K562 (cell line): ENCODE results near the gene ZNF195. TPM values are rescaled to one million over a fixed set of nuclear protein-coding genes. Genes with fewer than 3 reads are reported as not detected.

ENCODE experiments used
- ATF1 ChIP-seq, 2 experiments: fragments of 450-650 bp in 1 of 2; IDR thresholded peaks; 2 replicates each; pipeline ENCODE4 v1.6.1; 2016; ENCODE audit warnings: missing compliant biosample characterization in 1 of 2, missing genetic modification characterization in 1 of 2
- BDP1 ChIP-seq: IDR thresholded peaks from 3 replicates; pipeline ENCODE4 v1.6.1; 2011; ENCODE audit not compliant: insufficient read length, insufficient read depth
- CBX5 ChIP-seq: IDR thresholded peaks from 2 replicates; pipeline ENCODE4 v1.6.1; 2014; ENCODE audit warnings: low read depth, borderline replicate concordance
- DDX20 ChIP-seq: fragments of 450-650 bp; IDR thresholded peaks from 2 replicates; pipeline ENCODE4 v1.6.1; 2016; ENCODE audit warnings: missing genetic modification characterization, low read depth, mild to moderate bottlenecking, missing compliant biosample characterization, moderate library complexity
- DNMT1 ChIP-seq: fragments of 450-650 bp; IDR thresholded peaks from 2 replicates; pipeline ENCODE4 v1.6.1; 2016; ENCODE audit warnings: antibody characterized with exemption, mild to moderate bottlenecking
- HNRNPL ChIP-seq: fragments of 200-400 bp; formaldehyde crosslinking; IDR thresholded peaks from 2 replicates; pipeline ENCODE4 v1.6.1; 2017; ENCODE audit warnings: low read depth, mild to moderate bottlenecking, low read length
- NFE2 ChIP-seq: IDR thresholded peaks from 2 replicates; pipeline ENCODE4 v1.6.1; 2014; ENCODE audit warnings: antibody characterized with exemption, low read depth
- PHF8 ChIP-seq: fragments of 200-600 bp; sonication (generic); IDR thresholded peaks from 2 replicates; pipeline ENCODE4 v1.6.1; 2012; ENCODE audit warnings: mixed run types, mild to moderate bottlenecking, inconsistent platforms, low read length, moderate library complexity, borderline replicate concordance
- POLR2AphosphoS5 ChIP-seq: IDR thresholded peaks from 2 replicates; pipeline ENCODE4 v1.6.1; 2011; ENCODE audit warnings: mild to moderate bottlenecking, low read depth, low read length, moderate library complexity; ENCODE audit not compliant: control insufficient read depth, insufficient read depth
- SIX5 ChIP-seq, 2 experiments: IDR thresholded peaks; 2 replicates each; pipeline ENCODE4 v1.6.1; 2011; ENCODE audit warnings: low read length in 2 of 2, borderline replicate concordance in 1 of 2, low read depth in 1 of 2, mild to moderate bottlenecking in 1 of 2, moderate library complexity in 1 of 2; ENCODE audit not compliant: insufficient read depth in 1 of 2
- SNRNP70 ChIP-seq: fragments of 200-400 bp; formaldehyde crosslinking; optimal IDR thresholded peaks from 2 replicates; pipeline ENCODE3; 2017; ENCODE audit warnings: low read depth, low read length
- U2AF2 ChIP-seq: fragments of 200-400 bp; formaldehyde crosslinking; optimal IDR thresholded peaks from 2 replicates; pipeline ENCODE3; 2017; ENCODE audit warnings: low read depth, mild to moderate bottlenecking, low read length
- ZNF324 ChIP-seq: fragments of 250-450 bp; sonication (Bioruptor Pico); IDR thresholded peaks from 2 replicates; pipeline ENCODE4 v1.4.0; 2020; ENCODE audit warnings: mild to moderate bottlenecking
- ZNF778 ChIP-seq: fragments of 450-650 bp; formaldehyde crosslinking; IDR thresholded peaks from 2 replicates; pipeline ENCODE4 v1.4.0; 2020; ENCODE audit warnings: mild to moderate bottlenecking, moderate library complexity
- polyA plus RNA-seq, 8 experiments: library from polyadenylated mRNA; depleted of rRNA in 4 of 8; stranded (reverse) in 5 of 8; unstranded in 3 of 8; fragments of >200 nt; fragmentation: Nextera tagmentation in 2 of 8; fragmentation: Illumina TruSeq in 1 of 8; extraction: Ambion mirVana in 2 of 8; extraction: Trizol in 1 of 8; gene quantifications; 2 replicates each; pipeline versions ENCODE4 v1.2.1 to v1.2.3, GENCODE V29; 2011 to 2014; ENCODE audit warnings: inconsistent platforms in 1 of 8, missing spikeins in 1 of 8
- total RNA-seq, 7 experiments: library from RNA; depleted of rRNA in 6 of 7; stranded (reverse); fragments of >200 nt in 6 of 7; fragmentation: Illumina TruSeq in 2 of 7; extraction: Trizol in 2 of 7; gene quantifications; 2 replicates each; pipeline versions ENCODE4 v1.2.1 to v1.2.3, GENCODE V29; 2011 to 2021; ENCODE audit warnings: low replicate concordance in 1 of 7
- TF ChIP-seq, protein P1 (sequence below), 2 experiments: fragments of 200-800 bp in 1 of 2; sonication (Bioruptor generic) in 1 of 2; sonication (generic) in 1 of 2; formaldehyde crosslinking in 1 of 2; IDR thresholded peaks in 1 of 2; conservative IDR thresholded peaks in 1 of 2; 2 replicates each; pipeline versions ENCODE4 v1.5.0 to v1.6.1; 2016 to 2020; ENCODE audit warnings: missing compliant biosample characterization in 1 of 2, missing genetic modification characterization in 1 of 2, missing genetic modification reagents in 1 of 2
- TF ChIP-seq, protein P2 (sequence below): fragments of 450-650 bp; IDR thresholded peaks from 2 replicates; pipeline ENCODE4 v1.6.1; 2017; ENCODE audit warnings: antibody characterized with exemption, mild to moderate bottlenecking
- TF ChIP-seq, protein P3 (sequence below): fragments of 250-450 bp; sonication (Bioruptor Pico); IDR thresholded peaks from 2 replicates; pipeline ENCODE4 v1.4.0; 2020

The ZNF195 gene
- total and polyA plus RNA-seq, 9 of the 15 experiments (the other 6 are each of a cell fraction or from before 2014, with no cell fraction given): 42.1 to 75.5 (median 60.4) TPM

DNA sequence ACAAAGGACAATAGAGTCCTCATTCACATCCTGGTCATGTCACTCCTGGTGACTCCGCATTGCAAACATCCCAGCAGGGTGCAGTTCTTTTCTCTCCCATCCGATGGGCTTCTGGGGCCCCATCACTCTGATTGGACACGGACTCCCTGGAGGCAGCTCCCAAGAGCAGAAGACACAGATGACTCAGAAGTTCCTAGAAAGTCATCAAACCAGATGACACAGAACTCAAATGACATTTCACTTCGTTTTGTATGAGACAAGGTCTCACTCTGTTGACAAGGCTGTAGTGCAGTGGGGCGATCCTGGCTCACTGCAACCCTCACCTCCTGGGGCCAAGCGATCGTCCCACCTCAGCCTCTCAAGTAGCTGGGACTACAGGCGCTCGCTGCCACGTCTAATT lies 33.2 kb downstream of the ZNF195 start (continued):
- TF ChIP-seq DDX20 (tag): no peak
- TF ChIP-seq, protein P1, sequence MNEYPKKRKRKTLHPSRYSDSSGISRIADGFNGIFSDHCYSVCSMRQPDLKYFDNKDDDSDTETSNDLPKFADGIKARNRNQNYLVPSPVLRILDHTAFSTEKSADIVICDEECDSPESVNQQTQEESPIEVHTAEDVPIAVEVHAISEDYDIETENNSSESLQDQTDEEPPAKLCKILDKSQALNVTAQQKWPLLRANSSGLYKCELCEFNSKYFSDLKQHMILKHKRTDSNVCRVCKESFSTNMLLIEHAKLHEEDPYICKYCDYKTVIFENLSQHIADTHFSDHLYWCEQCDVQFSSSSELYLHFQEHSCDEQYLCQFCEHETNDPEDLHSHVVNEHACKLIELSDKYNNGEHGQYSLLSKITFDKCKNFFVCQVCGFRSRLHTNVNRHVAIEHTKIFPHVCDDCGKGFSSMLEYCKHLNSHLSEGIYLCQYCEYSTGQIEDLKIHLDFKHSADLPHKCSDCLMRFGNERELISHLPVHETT (CRISPR knock-in tag; conservative IDR thresholded peaks at IDR 0.05 in 1 of 2, IDR thresholded peaks at IDR 0.05 in 1 of 2): no peak
- TF ChIP-seq ATF1 (CRISPR knock-in tag; IDR thresholded peaks at IDR 0.05): no peak
- TF ChIP-seq ATF1 (tag; IDR thresholded peaks at IDR 0.05): no peak
- no peak for TF ChIP-seq ZNF324 (CRISPR knock-in tag)
- TF ChIP-seq CBX5: no peak
- TF ChIP-seq NFE2: peak; percentile 57; the same call in 1 of the 2 replicates
- no peak for TF ChIP-seq SNRNP70
- no peak for TF ChIP-seq POLR2AphosphoS5
- TF ChIP-seq DNMT1: no peak
- no peak for TF ChIP-seq BDP1
- no peak for TF ChIP-seq U2AF2
- TF ChIP-seq ZNF778 (CRISPR knock-in tag): no peak
- TF ChIP-seq, protein P2, sequence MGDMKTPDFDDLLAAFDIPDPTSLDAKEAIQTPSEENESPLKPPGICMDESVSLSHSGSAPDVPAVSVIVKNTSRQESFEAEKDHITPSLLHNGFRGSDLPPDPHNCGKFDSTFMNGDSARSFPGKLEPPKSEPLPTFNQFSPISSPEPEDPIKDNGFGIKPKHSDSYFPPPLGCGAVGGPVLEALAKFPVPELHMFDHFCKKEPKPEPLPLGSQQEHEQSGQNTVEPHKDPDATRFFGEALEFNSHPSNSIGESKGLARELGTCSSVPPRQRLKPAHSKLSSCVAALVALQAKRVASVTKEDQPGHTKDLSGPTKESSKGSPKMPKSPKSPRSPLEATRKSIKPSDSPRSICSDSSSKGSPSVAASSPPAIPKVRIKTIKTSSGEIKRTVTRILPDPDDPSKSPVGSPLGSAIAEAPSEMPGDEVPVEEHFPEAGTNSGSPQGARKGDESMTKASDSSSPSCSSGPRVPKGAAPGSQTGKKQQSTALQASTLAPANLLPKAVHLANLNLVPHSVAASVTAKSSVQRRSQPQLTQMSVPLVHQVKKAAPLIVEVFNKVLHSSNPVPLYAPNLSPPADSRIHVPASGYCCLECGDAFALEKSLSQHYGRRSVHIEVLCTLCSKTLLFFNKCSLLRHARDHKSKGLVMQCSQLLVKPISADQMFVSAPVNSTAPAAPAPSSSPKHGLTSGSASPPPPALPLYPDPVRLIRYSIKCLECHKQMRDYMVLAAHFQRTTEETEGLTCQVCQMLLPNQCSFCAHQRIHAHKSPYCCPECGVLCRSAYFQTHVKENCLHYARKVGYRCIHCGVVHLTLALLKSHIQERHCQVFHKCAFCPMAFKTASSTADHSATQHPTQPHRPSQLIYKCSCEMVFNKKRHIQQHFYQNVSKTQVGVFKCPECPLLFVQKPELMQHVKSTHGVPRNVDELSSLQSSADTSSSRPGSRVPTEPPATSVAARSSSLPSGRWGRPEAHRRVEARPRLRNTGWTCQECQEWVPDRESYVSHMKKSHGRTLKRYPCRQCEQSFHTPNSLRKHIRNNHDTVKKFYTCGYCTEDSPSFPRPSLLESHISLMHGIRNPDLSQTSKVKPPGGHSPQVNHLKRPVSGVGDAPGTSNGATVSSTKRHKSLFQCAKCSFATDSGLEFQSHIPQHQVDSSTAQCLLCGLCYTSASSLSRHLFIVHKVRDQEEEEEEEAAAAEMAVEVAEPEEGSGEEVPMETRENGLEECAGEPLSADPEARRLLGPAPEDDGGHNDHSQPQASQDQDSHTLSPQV: peak; percentile 23; the same call in 1 of the 2 replicates
- TF ChIP-seq SIX5 (IDR thresholded peaks at IDR 0.05; ENCODE audit: borderline replicate concordance in 1 of 2, insufficient read depth in 1 of 2, low read depth in 1 of 2, low read length in 2 of 2): no peak
- no peak for TF ChIP-seq HNRNPL
- TF ChIP-seq, protein P3, sequence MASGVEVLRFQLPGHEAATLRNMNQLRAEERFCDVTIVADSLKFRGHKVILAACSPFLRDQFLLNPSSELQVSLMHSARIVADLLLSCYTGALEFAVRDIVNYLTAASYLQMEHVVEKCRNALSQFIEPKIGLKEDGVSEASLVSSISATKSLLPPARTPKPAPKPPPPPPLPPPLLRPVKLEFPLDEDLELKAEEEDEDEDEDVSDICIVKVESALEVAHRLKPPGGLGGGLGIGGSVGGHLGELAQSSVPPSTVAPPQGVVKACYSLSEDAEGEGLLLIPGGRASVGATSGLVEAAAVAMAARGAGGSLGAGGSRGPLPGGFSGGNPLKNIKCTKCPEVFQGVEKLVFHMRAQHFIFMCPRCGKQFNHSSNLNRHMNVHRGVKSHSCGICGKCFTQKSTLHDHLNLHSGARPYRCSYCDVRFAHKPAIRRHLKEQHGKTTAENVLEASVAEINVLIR (CRISPR knock-in tag): no peak
- TF ChIP-seq PHF8: no peak
